Central memory CD8-positive, alpha-beta T cell (primary cell): Measurements from ENCODE around the gene PNCK.

Source experiments
- ATAC-seq: fragments of 150-1000 bp; cut with Tn5 transposase; replicated peaks from 2 replicates; pipeline ENCODE4 v1.10.0; 2022; ENCODE audit warnings: mild to moderate bottlenecking, moderate FRiP score, moderate number of reproducible peaks; ENCODE audit not compliant: poor library complexity, severe bottlenecking; ENCODE audit errors: extremely low read depth
- DNase-seq, 2 donors: peaks; one replicate each; pipeline ENCODE4 v3.0.0; 2021; ENCODE audit warnings: low spot score in 2 of 2
- H3K27ac Mint-ChIP-seq: one replicate; pipeline ENCODE4 v1.8.0; 2022; ENCODE audit warnings: low read depth, mild to moderate bottlenecking, moderate library complexity, mixed read lengths
- H3K27me3 Mint-ChIP-seq: one replicate; pipeline ENCODE4 v1.8.0; 2022; ENCODE audit warnings: mixed read lengths
- H3K36me3 Mint-ChIP-seq: one replicate; pipeline ENCODE4 v1.8.0; 2022; ENCODE audit warnings: mild to moderate bottlenecking, moderate library complexity, mixed read lengths; ENCODE audit not compliant: insufficient read depth
- H3K4me1 Mint-ChIP-seq: one replicate; pipeline ENCODE4 v1.8.0; 2022; ENCODE audit warnings: mixed read lengths
- H3K4me3 Mint-ChIP-seq: one replicate; pipeline ENCODE4 v1.8.0; 2022; ENCODE audit warnings: mild to moderate bottlenecking, moderate library complexity, mixed read lengths
- H3K9me3 Mint-ChIP-seq: one replicate; pipeline ENCODE4 v1.8.0; 2022; ENCODE audit warnings: mixed read lengths

The PNCK gene

DNA sequence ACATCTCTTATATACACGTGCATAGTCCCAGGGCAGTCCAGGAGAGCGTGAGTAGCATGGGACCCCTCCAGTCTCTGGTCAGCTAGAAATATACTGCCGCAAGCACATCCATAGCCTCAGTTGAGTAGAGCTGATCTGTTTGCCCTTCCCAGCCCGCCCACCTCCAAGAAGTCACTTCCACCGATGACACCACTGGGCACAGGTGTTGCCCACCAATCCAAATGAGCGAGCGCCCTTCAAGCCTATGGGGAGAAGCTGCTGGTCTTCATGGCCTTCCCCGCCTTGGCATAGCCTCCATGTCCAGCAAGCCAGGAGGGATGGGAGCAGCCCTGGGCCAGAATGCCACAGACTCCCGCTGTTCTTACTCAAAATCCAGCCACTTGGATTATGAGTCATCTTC is 16.5 kb downstream of the PNCK start:
- H3K4me3 Mint-ChIP-seq = no peak overlapping the region
- DNase-seq (no peak), ATAC-seq (no peak)
- H3K36me3 Mint-ChIP-seq = peaks cover 2% of the 10 kb centered on the region
- no peak overlapping the region for H3K27ac Mint-ChIP-seq
- H3K4me1 Mint-ChIP-seq = no peaks in the 10 kb centered on the region
- H3K27me3 Mint-ChIP-seq = peaks cover 11% of the 10 kb centered on the region
- H3K9me3 Mint-ChIP-seq = no peaks in the 10 kb centered on the region

DNA sequence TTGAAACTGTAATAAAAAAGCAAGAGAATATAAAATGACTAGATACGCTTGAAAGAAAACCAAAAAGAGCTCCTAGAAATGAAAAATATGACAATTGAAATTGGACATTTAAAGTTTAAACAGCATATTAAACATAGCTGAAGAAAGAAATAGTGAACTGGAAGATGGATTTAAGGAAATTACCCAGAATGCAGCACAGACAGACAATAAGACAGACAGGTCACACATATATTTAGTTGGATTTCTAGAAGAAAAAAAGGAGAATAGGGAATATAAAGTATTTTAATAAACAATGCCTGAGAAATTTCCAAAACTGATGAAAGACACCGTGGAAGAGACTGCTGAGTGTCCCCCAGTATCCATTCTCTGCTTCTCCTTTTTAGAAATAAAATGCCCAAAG is 20.1 kb downstream of the PNCK start:
- no peaks in the 10 kb centered on the region for H3K36me3 Mint-ChIP-seq
- ATAC-seq = no peak
- no peak for DNase-seq
- no peak overlapping the region for H3K27ac Mint-ChIP-seq
- no peaks in the 10 kb centered on the region for H3K9me3 Mint-ChIP-seq
- H3K4me1 Mint-ChIP-seq = no peaks in the 10 kb centered on the region
- no peaks in the 10 kb centered on the region for H3K27me3 Mint-ChIP-seq
- H3K4me3 Mint-ChIP-seq = no peak overlapping the region

DNA sequence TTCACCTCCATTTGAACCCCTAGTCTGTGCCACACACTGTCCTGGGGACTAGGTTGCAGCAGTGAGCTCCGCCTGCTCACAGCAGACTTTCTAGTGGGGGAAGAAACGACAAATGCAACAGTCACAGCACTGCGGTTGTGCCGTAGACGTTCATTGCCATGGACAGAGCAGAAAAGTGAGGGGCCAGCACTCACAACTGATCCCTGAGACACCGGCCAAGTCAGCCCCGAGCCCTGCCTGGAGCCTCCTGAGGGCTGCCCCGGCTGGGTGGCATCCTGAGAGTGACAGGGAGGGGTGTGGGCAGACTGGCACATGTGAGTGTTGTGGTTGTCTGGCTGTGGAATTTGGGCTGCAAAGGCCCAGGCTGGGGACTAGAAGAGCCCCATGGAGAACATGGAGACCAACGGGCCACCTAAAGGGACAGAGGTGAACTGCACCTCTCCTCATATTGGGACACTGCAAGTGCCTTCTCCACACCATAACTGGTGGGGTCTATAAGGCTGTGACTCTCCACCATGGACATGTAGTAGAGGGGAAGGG is 22.0 kb downstream of the PNCK start:
- Mint-ChIP-seq H3K27me3 (no peaks in the 10 kb centered on the region), H3K36me3 (no peaks in the 10 kb centered on the region), H3K4me3 (no peak overlapping the region), H3K9me3 (no peaks in the 10 kb centered on the region), H3K4me1 (no peaks in the 10 kb centered on the region), H3K27ac (no peak overlapping the region)
- ATAC-seq = no peak
- DNase-seq = no peak

DNA sequence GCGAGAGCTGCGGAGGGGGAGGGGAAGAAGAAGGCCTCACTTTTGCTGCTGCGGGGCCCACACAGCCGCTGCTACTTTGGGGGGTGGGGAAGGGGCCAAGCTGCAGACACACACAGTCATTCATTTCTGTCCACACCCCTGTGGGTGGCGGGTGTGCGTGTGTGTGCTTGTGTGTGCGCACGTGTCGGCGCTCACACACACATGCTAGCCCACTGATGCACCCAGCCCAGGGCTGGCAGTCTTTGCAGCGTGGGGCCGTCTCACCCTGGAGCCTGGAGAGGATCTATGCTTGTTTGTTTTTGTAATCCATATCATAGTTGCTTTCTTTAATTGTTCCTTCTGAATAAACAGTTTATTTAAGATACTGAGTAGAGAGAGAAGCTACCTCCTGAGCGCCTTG is 22.7 kb downstream of the PNCK start:
- Mint-ChIP-seq H3K27ac (no peak overlapping the region), H3K36me3 (no peaks in the 10 kb centered on the region), H3K4me3 (no peak overlapping the region), H3K9me3 (no peaks in the 10 kb centered on the region), H3K4me1 (no peaks in the 10 kb centered on the region), H3K27me3 (peaks cover 6% of the 10 kb centered on the region)
- DNase-seq (no peak), ATAC-seq (no peak)

DNA sequence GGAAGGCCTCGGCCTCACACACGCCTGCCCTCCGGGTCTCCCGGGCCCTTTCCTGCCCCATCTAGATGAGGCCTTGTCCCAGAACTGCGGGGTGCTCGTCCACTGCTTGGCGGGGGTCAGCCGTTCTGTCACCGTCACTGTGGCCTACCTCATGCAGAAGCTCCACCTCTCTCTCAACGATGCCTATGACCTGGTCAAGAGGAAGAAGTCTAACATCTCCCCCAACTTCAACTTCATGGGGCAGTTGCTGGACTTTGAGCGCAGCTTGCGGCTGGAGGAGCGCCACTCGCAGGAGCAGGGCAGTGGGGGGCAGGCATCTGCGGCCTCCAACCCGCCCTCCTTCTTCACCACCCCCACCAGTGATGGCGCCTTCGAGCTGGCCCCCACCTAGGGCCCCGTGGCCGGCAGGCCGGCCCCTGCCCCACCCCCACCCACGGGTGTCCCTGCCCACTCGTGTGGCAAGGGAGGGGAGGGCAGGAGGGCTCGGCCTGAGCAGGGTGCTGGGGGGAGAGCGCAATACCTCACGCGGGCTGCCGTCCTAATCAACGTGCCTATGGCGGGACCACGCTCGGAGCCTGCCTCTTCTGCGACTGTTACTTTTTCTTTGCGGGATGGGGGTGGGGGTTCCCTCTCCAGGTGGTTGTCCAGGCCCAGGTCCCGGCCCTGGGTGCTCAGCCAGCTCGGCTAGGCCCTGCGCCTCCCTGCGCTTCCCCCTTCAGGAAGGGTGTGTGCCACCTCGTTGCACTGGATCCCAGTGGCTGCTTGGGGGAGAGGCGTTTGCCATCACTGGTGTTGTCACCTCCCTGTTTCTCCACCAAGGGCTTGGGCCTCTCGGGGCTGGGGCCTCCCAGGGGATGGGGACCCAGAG is 23.5 kb downstream of the PNCK start:
- Mint-ChIP-seq H3K27me3 (peaks cover 14% of the 10 kb centered on the region), H3K4me3 (no peak overlapping the region)

DNA sequence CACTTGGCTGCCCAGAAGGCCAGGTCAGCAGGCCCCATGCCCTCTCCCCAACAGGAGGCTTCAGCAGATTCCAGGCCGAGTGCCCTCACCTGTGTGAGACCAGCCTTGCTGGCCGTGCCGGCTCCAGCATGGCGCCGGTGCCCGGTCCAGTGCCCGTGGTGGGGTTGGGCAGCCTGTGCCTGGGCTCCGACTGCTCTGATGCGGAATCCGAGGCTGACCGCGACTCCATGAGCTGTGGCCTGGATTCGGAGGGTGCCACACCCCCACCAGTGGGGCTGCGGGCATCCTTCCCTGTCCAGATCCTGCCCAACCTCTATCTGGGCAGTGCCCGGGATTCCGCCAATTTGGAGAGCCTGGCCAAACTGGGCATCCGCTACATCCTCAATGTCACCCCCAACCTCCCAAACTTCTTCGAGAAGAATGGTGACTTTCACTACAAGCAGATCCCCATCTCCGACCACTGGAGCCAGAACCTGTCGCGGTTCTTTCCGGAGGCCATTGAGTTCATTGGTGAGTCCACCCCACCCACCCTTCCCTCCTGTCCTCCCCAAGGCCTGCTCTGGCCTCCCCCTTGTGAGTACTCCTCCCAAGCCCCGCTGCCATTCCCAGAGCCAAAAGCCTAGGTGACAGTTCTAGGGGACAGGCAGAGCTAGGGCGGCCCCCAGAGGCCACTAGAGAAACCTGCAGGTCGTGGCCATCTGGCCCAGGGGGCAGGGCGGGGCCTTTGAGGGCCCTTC is 24.3 kb downstream of the PNCK start:
- ATAC-seq (no peak), DNase-seq (no peak)
- Mint-ChIP-seq H3K4me1 (no peaks in the 10 kb centered on the region), H3K9me3 (no peaks in the 10 kb centered on the region), H3K36me3 (no peaks in the 10 kb centered on the region), H3K27ac (no peak overlapping the region), H3K4me3 (no peak overlapping the region), H3K27me3 (peaks cover 21% of the 10 kb centered on the region)

More for the DNA sequence above, 23.5 kb downstream of the PNCK start:
- no peak for DNase-seq
- no peak for ATAC-seq
- Mint-ChIP-seq H3K4me1 (no peaks in the 10 kb centered on the region), H3K27ac (no peak overlapping the region), H3K9me3 (no peaks in the 10 kb centered on the region), H3K36me3 (no peaks in the 10 kb centered on the region)

DNA sequence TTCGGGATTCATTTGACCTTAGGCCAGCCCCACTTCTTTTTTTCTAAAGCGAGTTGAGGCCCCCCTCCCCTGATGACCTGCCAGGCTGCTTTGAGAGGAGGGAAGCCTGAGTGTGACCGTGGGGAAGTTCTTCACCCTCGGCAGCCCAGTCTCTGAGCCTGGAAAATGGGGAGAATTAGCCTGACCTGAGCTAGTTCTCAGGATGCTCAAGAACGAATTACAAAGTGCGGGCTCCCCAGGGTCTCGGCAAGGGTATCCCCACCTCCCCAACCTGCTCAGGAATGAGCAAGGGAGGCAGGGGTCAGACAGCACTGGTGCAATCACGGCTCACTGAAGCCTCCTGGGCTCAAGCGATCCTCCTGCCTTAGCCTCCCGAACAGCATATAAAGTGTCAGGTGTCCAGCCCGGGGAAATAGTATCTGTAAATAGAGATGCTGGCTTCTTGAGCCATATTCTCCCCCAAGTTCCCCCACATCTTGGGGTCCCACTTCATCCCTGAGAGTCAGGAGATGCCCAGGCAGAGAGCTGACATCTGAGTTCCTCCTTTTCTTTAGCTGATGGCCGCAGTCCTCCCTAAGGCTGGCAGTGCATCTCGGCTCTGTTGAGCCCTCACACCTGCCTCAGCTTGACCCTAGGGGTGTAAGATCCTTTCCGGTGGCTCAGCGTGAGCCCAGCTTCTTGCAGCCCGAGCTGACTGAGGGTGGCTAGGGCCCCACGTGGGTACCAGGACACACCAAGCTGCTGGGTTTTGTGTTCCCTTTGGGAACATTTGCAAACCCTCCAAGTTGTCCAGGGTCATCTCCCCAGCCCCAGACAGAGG is 25.0 kb downstream of the PNCK start:
- Mint-ChIP-seq H3K9me3 (no peaks in the 10 kb centered on the region), H3K36me3 (peaks cover under 1% of the 10 kb centered on the region), H3K27ac (no peak overlapping the region), H3K4me3 (no peak overlapping the region), H3K27me3 (peaks cover 21% of the 10 kb centered on the region), H3K4me1 (no peaks in the 10 kb centered on the region)
- DNase-seq = no peak
- no peak for ATAC-seq

DNA sequence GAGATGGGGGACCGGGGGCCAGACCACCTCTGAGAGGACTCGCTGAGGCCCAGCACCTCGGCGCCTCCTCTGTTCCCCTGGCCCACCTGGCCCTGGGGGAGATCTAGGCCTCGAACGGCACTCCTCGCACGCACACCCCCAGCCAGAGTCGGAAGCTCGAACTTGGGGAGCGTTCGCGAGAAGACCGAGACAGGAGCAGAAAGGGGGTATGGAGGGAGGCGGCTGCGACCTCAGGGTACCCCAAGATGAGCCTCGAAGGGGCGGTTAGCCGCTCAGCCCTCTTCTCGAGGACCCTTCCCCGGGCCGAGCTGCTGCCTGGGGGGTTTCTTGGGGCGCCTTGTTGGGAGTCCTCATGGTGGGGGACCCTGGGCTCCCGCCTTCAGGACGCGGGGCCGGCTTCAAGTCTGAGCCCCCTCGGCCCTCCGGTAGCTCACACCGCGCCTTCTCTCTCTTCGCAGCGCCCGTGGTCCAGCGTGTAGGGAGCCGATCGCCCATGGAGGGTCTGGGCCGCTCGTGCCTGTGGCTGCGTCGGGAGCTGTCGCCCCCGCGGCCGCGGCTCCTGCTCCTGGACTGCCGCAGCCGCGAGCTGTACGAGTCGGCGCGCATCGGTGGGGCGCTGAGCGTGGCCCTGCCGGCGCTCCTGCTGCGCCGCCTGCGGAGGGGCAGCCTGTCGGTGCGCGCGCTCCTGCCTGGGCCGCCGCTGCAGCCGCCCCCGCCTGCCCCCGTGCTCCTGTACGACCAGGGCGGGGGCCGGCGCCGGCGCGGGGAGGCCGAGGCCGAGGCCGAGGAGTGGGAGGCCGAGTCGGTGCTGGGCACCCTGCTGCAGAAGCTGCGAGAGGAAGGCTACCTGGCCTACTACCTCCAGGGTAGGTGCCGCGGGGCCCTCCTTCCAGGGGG is 25.9 kb downstream of the PNCK start:
- H3K4me3 Mint-ChIP-seq = no peak overlapping the region
- peaks cover 4% of the 10 kb centered on the region for H3K4me1 Mint-ChIP-seq
- peaks cover 28% of the 10 kb centered on the region for H3K27me3 Mint-ChIP-seq
- ATAC-seq = no peak
- H3K36me3 Mint-ChIP-seq = peaks cover 1% of the 10 kb centered on the region
- H3K27ac Mint-ChIP-seq = no peak overlapping the region
- no peak for DNase-seq
- no peaks in the 10 kb centered on the region for H3K9me3 Mint-ChIP-seq

DNA sequence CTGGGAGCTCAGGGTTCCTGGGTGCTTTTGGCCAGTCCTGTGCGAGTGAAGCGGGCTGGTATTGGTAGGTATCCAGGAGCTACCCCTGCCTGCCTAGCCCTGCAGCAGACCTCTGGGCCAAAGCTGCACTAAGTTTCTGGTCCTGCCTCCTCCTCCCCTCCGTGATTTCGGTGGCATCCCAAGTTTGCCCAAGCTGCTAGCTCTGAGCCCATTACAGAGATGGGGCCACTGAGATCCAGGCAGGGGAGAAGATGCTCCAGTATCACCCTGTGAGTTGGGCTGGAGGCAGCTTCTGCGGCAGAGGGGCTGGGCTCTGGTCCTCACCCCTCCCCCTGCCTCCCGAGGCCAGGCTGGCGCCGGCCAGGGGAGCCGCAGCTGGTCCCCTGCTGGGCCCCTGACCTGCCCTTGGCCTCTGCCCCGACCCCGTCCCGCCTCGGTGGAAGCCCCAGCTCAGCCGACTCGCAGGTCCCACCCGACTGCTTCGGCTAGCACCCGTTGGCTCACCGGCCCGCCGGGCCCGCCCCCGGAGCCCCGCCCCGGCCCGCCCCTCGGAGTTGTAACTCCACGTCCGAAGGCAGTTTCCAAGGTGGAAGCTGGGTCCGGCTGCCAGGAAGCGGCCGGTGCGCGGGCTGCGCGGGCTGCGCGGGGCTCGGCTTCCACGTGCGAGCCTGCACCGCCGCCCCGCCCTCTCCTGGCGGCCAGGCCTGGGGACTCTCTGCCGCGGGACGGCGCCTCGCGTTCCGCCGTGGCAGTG is 26.8 kb downstream of the PNCK start, which contains the start of gene DUSP9:
DUSP9 (plus strand) TSS at position 584 of the 754 bp plus-strand sequence. CDS start 751 bp downstream, outside the sequence.
- peaks cover 5% of the 10 kb centered on the region for H3K4me1 Mint-ChIP-seq
- no peak within 1 kb of the TSS for H3K27ac Mint-ChIP-seq
- peaks cover 1% of the 10 kb centered on the region for H3K36me3 Mint-ChIP-seq
- H3K9me3 Mint-ChIP-seq = no peaks in the 10 kb centered on the region
- ATAC-seq (no peak), DNase-seq (no peak)
- H3K4me3 Mint-ChIP-seq = peak within 1 kb of the TSS; percentile 27
- H3K27me3 Mint-ChIP-seq = peaks cover 33% of the 10 kb centered on the region

DNA sequence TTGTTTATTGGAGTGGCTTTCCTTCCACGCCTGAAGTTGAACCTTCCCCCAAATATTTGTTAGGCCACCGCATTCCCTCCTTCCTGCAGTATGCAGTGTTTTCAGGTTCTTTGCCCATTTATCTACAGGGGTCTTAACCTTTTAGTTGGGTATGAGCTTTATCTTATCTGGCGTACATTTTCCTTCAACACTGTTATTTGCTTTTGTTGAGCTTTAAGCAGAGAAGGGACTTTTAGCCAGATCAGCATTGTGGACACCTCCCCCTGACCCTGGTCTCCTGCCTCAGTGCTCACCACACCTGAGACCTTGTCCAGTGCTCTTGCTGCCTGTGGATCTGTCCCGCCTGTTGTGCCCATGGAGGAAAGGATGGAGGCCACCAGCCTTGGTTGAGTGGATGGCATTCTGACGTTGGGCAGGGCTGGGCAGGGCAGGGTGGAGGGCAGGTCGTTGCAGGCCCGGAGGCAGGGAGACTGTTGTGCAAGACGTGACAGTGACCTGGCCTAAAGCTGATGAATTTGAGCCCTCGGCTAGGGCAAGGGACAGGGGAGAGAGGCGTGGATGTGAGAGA is 27.6 kb downstream of the PNCK start:
- Mint-ChIP-seq H3K4me1 (peaks cover 5% of the 10 kb centered on the region), H3K9me3 (no peaks in the 10 kb centered on the region), H3K27me3 (peaks cover 41% of the 10 kb centered on the region), H3K36me3 (peaks cover 1% of the 10 kb centered on the region), H3K27ac (no peak overlapping the region), H3K4me3 (peak overlapping the region; percentile 27)
- DNase-seq (no peak), ATAC-seq (no peak)

DNA sequence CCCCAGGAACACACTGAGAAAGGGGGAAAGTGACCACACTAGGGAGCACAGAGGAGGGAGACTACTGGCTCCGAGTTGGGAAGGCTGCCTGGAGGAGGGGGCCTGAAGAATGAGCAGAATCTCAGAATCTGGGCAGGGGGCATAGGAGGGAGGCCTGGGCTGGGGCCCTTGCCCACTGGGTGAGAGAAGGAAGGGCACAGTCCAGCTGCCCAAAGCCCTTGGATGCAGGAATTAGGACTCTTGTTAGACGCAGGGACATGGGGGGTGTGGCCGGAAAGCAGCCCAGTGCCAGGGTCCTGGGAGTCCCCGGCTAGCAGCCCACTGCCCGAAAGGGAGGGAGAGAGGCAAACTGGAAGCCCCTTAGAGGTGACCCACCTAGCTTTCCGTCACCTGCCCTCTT is 28.5 kb downstream of the PNCK start:
- peak overlapping the region; percentile 37 for H3K4me3 Mint-ChIP-seq
- peaks cover 46% of the 10 kb centered on the region for H3K27me3 Mint-ChIP-seq
- no peak for ATAC-seq

More for the DNA sequence above, 28.5 kb downstream of the PNCK start:
- no peak for DNase-seq
- no peak overlapping the region for H3K27ac Mint-ChIP-seq
- peaks cover 1% of the 10 kb centered on the region for H3K36me3 Mint-ChIP-seq
- peaks cover 5% of the 10 kb centered on the region for H3K4me1 Mint-ChIP-seq
- H3K9me3 Mint-ChIP-seq = no peaks in the 10 kb centered on the region
